Loucy (cell line): ENCODE data around the gene PARD6G.

Source experiments
- EZH2phosphoT487 ChIP-seq: fragments of 200-600 bp; IDR thresholded peaks from 2 replicates; pipeline ENCODE4 v1.6.1; 2018; ENCODE audit warnings: antibody characterized with exemption, mild to moderate bottlenecking, moderate library complexity, borderline replicate concordance
- TF ChIP-seq, protein P1 (sequence below): fragments of 200-600 bp; sonication (generic); conservative IDR thresholded peaks from 2 replicates; pipeline ENCODE4 v1.5.1; 2014; ENCODE audit warnings: mild to moderate bottlenecking, antibody characterized with exemption, low read length

DNA sequence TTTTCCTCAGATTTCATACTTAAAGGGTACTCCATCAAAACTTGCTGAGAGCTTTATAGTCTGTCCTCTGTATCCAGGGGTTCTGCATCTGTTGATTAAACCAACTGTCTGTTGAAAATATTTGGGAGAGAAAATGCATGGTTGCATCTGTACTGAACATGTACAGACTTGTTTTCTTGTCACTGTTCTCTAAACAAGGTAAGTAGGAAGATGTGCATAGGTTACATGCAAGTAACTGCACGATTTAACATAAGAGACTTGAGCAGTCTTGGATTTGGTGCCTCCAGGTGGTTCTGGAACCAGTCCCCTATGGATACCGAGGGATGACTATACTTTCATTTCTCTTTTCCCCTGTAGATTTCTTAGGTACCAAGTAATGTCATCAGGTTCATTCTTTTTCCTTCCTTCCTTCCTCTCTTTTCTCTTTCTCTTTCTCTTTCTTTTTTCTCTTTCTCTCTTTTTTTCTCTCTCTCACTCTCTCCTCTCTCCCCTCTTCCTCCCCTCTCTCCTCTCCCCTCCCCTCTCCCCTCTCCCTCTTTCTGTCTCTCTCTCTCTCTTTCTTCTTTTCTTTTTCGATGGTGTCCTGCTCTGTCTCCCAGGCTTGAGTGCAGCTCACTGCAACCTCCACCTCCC, 115.0 kb downstream of the PARD6G start:
- TF ChIP-seq, protein P1, sequence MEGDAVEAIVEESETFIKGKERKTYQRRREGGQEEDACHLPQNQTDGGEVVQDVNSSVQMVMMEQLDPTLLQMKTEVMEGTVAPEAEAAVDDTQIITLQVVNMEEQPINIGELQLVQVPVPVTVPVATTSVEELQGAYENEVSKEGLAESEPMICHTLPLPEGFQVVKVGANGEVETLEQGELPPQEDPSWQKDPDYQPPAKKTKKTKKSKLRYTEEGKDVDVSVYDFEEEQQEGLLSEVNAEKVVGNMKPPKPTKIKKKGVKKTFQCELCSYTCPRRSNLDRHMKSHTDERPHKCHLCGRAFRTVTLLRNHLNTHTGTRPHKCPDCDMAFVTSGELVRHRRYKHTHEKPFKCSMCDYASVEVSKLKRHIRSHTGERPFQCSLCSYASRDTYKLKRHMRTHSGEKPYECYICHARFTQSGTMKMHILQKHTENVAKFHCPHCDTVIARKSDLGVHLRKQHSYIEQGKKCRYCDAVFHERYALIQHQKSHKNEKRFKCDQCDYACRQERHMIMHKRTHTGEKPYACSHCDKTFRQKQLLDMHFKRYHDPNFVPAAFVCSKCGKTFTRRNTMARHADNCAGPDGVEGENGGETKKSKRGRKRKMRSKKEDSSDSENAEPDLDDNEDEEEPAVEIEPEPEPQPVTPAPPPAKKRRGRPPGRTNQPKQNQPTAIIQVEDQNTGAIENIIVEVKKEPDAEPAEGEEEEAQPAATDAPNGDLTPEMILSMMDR = no peak
- TF ChIP-seq EZH2phosphoT487 = no peak
